Endothelial cell of umbilical vein (primary cell): Measurements from ENCODE around the gene PDGFB. TPM values are rescaled to one million over a fixed set of nuclear protein-coding genes. Genes with fewer than 3 reads are reported as not detected.

Experiments
- BruUV-seq: library from RNA; stranded (reverse); fragments of 400-500 nt; replicated peaks from 2 replicates; lab custom pipeline; 2021; lab: Mats Ljungman, UMichigan
- CTCF ChIA-PET: fragments of 300-600, 350-600 bp; sonication (Branson Sonifier 250); formaldehyde crosslinking; loops from one replicate; lab custom pipeline; 2021; ENCODE audit warnings: antibody characterized with exemption, inconsistent platforms; lab: Charles Lee
- POLR2A ChIA-PET: fragments of 300-600, 350-600 bp; sonication (Branson Sonifier 250); formaldehyde crosslinking; loops from one replicate; lab custom pipeline; 2021; ENCODE audit warnings: antibody characterized with exemption, inconsistent platforms; lab: Charles Lee
- DNase-seq: peaks from one replicate; pipeline ENCODE4 v3.0.0-alpha.2; 2011; ENCODE audit warnings: low read depth, low spot score
- FAIRE-seq: peaks from 2 replicates; lab custom pipeline; 2011; peaks lifted over from hg19 to GRCh38; lab: Jason Lieb, UNC
- H2AFZ ChIP-seq: 2 replicates; pipeline ENCODE4 v1.6.0; 2012; ENCODE audit warnings: low read depth, low read length, control low read depth, inconsistent platforms
- H3K27ac ChIP-seq: 2 replicates; pipeline ENCODE4 v1.5.1; 2011; ENCODE audit warnings: low read depth, mild to moderate bottlenecking, control low read depth, low read length, moderate library complexity; ENCODE audit not compliant: insufficient read depth
- H3K27me3 ChIP-seq, 2 experiments: 2 replicates each; pipeline versions ENCODE4 v1.6.0 to v1.6.1; 2011; ENCODE audit warnings: low read length in 2 of 2, mixed read lengths in 1 of 2; ENCODE audit not compliant: control insufficient read depth in 2 of 2, insufficient read depth in 2 of 2
- H3K36me3 ChIP-seq, 2 experiments: 2 replicates in 1 of 2; 3 replicates in 1 of 2; pipeline ENCODE4 v1.5.1; 2011; ENCODE audit warnings: low read length in 2 of 2, mild to moderate bottlenecking in 1 of 2, moderate library complexity in 1 of 2; ENCODE audit not compliant: control insufficient read depth in 2 of 2, insufficient read depth in 2 of 2; ENCODE audit errors: extremely low read depth in 1 of 2
- H3K4me1 ChIP-seq: 3 replicates; pipeline ENCODE4 v1.5.1; 2011; ENCODE audit warnings: mild to moderate bottlenecking, low read length; ENCODE audit not compliant: control insufficient read depth, insufficient read depth; ENCODE audit errors: extremely low read depth
- H3K4me2 ChIP-seq: 2 replicates; pipeline ENCODE4 v1.6.1; 2011; ENCODE audit warnings: low read length, control low read depth, mixed read lengths; ENCODE audit not compliant: insufficient read depth
- H3K4me3 ChIP-seq, 3 experiments: fragments of 200-600 bp in 1 of 3; sonication (generic), shearing (Covaris generic) in 1 of 3; replicated peaks in 1 of 3; 2 replicates each; pipeline ENCODE4 v1.5.1; 2011 to 2016; ENCODE audit warnings: control low read depth in 3 of 3, low read length in 3 of 3, mild to moderate bottlenecking in 2 of 3, inconsistent platforms in 1 of 3, low read depth in 1 of 3, moderate library complexity in 1 of 3; ENCODE audit not compliant: insufficient read depth in 1 of 3
- H3K79me2 ChIP-seq: 2 replicates; pipeline ENCODE4 v1.6.0; 2012; ENCODE audit warnings: low read length, inconsistent platforms; ENCODE audit not compliant: control insufficient read depth, insufficient read depth
- H3K9ac ChIP-seq: replicated peaks from 2 replicates; pipeline ENCODE3; 2011; ENCODE audit warnings: low read length, control low read depth; ENCODE audit not compliant: insufficient read depth; ENCODE audit errors: extremely low read depth
- H3K9me1 ChIP-seq: replicated peaks from 3 replicates; pipeline ENCODE4 v1.6.0; 2011; ENCODE audit warnings: mild to moderate bottlenecking, low read length; ENCODE audit not compliant: control insufficient read depth, insufficient read depth; ENCODE audit errors: extremely low read depth
- H3K9me3 ChIP-seq: replicated peaks from 2 replicates; pipeline ENCODE4 v1.5.1; 2012; ENCODE audit warnings: low read length, inconsistent platforms; ENCODE audit not compliant: control insufficient read depth, insufficient read depth
- H4K20me1 ChIP-seq: replicated peaks from 2 replicates; pipeline ENCODE3; 2011; ENCODE audit warnings: mild to moderate bottlenecking, low read length; ENCODE audit not compliant: control insufficient read depth, insufficient read depth; ENCODE audit errors: extremely low read depth
- CTCF ChIP-seq, 2 donors: IDR thresholded peaks; 1 replicate in 1 of 2; 2 replicates in 1 of 2; pipeline ENCODE4 v1.5.1; 2011; ENCODE audit warnings: low read length in 2 of 2, mild to moderate bottlenecking in 2 of 2, moderate library complexity in 2 of 2, control low read depth in 1 of 2, inconsistent platforms in 1 of 2, low read depth in 1 of 2; ENCODE audit not compliant: insufficient read depth in 1 of 2; ENCODE audit errors: extremely low read depth in 1 of 2
- EZH2 ChIP-seq: IDR thresholded peaks from 2 replicates; pipeline ENCODE4 v1.6.1; 2012; ENCODE audit warnings: borderline replicate concordance, low read depth, mild to moderate bottlenecking, moderate library complexity, low read length, inconsistent platforms; ENCODE audit not compliant: severe bottlenecking
- FOS ChIP-seq: IDR thresholded peaks from 2 replicates; pipeline ENCODE4 v1.6.1; 2011; ENCODE audit warnings: mild to moderate bottlenecking, low read length, moderate library complexity, borderline replicate concordance; ENCODE audit not compliant: insufficient read depth
- GATA2 ChIP-seq: IDR thresholded peaks from 2 replicates; pipeline ENCODE4 v1.7.0; 2011; ENCODE audit warnings: low read depth, mild to moderate bottlenecking, moderate library complexity, mixed read lengths, low read length; ENCODE audit not compliant: insufficient read length, insufficient read depth
- JUN ChIP-seq: IDR thresholded peaks from 2 replicates; pipeline ENCODE4 v1.6.1; 2011; ENCODE audit warnings: borderline replicate concordance, low read depth; ENCODE audit not compliant: insufficient read length, insufficient read depth
- MAX ChIP-seq: IDR thresholded peaks from 2 replicates; pipeline ENCODE4 v1.6.1; 2011; ENCODE audit not compliant: insufficient read depth, insufficient read length
- MYC ChIP-seq: IDR thresholded peaks from one replicate; pipeline ENCODE4 v1.6.1; 2011; ENCODE audit warnings: mild to moderate bottlenecking, low read depth, low read length
- POLR2A ChIP-seq: IDR thresholded peaks from 2 replicates; pipeline ENCODE4 v1.6.1; 2012; ENCODE audit warnings: low read depth, mild to moderate bottlenecking, control low read depth, low read length
- POLR2AphosphoS5 ChIP-seq: IDR thresholded peaks from 2 replicates; pipeline ENCODE4 v1.6.1; 2012; ENCODE audit warnings: low read depth, mild to moderate bottlenecking, control low read depth, low read length, moderate library complexity; ENCODE audit not compliant: insufficient read depth
- dilution Hi-C: fragments of 300-500 bp; cut with MboI; formaldehyde crosslinking; loops from one replicate; pipeline ENCODE4 v1.15.0; 2019; ENCODE audit warnings: low sequenced_read_pairs; ENCODE audit not compliant: extremely low pct_ligation_motif_present
- intact Hi-C: fragments of 100-400 bp; cut with micrococcal nuclease; formaldehyde crosslinking; loops from one replicate; pipeline ENCODE4 v1.10.0; 2022
- polyA plus RNA-seq, 4 experiments: library from polyadenylated mRNA; depleted of rRNA in 3 of 4; stranded (reverse) in 3 of 4; unstranded in 1 of 4; fragments of >200 nt; gene quantifications; 2 replicates each; pipeline versions ENCODE4 v1.2.1 to v1.2.3, GENCODE V29; 2011 to 2012; ENCODE audit warnings: missing spikeins in 1 of 4
- total RNA-seq: library from RNA; stranded (reverse); gene quantifications from 2 replicates; pipeline ENCODE4 v1.2.3, GENCODE V29; 2021

PDGFB gene
- total and polyA plus RNA-seq, 2 donors (not counting 3 experiments of a cell fraction or from before 2014, with no cell fraction given), result 135 to 240 TPM

GRCh38 chr22:39279170-39279850 lies 34.5 kb upstream of the PDGFB start:
- Histone ChIP-seq H3K9me3 (no peaks in the 10 kb centered on the region), H3K79me2 (no peaks in the 10 kb centered on the region), H3K9ac (peak overlapping the region; percentile 8), H3K4me1 (peaks cover 43% of the 10 kb centered on the region), H3K4me3 (no peak overlapping the region), H3K27ac (peak overlapping the region; percentile 15), H2AFZ (peak overlapping the region; percentile 29), H3K4me2 (peak overlapping the region; percentile 15), H3K27me3 (no peaks in the 10 kb centered on the region), H4K20me1 (no peaks in the 10 kb centered on the region), H3K36me3 (no peaks in the 10 kb centered on the region), H3K9me1 (no peaks in the 10 kb centered on the region)
- dilution Hi-C loops, result no loop called here
- DNase-seq (peak; percentile 57), FAIRE-seq (peak; percentile 84)
- ChIA-PET CTCF (interaction anchor here (0.7 to 2.2 kb wide), 8 partner anchors 11 to 108 kb away, joined by 3 to 10 read pairs (median 3); partner anchors contain the start of gene PDGFB), POLR2A (interaction anchor here (0.7 to 1.3 kb wide), 2 partner anchors 34 to 104 kb away, joined by 3 to 6 read pairs; partner anchors contain the start of gene PDGFB)
- intact Hi-C loops, result no loop called here
- no peak for TF ChIP-seq CTCF (IDR thresholded peaks at IDR 0.05; ENCODE audit: extremely low read depth in 1 of 2, insufficient read depth in 1 of 2, low read depth in 1 of 2, low read length in 2 of 2)
- no peak for TF ChIP-seq POLR2A
- no peak for TF ChIP-seq FOS
- TF ChIP-seq GATA2, result no peak
- TF ChIP-seq JUN, result no peak
- TF ChIP-seq MYC, result no peak
- no peak for TF ChIP-seq POLR2AphosphoS5
- no peak for TF ChIP-seq EZH2
- TF ChIP-seq MAX, result no peak
- no TSS peak for BruUV-seq
